Measurements from ENCODE around the gene GPR61.

GPR61 gene, protein sequence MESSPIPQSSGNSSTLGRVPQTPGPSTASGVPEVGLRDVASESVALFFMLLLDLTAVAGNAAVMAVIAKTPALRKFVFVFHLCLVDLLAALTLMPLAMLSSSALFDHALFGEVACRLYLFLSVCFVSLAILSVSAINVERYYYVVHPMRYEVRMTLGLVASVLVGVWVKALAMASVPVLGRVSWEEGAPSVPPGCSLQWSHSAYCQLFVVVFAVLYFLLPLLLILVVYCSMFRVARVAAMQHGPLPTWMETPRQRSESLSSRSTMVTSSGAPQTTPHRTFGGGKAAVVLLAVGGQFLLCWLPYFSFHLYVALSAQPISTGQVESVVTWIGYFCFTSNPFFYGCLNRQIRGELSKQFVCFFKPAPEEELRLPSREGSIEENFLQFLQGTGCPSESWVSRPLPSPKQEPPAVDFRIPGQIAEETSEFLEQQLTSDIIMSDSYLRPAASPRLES

DNA sequence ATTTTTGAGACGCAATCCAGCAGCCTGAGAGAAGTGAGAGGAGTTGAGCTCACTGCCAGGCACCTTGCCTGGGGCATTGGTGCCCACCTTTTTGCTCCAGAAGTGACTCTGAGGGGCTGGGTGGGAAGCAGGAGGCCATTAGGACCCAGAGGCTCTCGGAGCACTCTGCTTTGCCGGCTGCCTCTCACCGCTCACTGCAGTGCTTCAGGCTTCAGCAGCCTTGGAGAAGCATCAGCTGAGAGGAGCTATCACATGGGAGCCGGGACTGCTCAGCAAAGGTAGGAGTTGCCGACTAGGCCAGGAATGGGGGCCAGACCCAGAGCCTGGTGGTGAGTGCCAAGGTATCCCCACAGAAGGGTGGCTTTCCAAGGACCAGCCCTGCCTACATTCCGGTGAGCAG is at the start of gene GPR61:
Gene GPR61, plus strand, starts transcription at position 197 of the 400 bp plus-strand sequence. CDS start 3,151 bp downstream, outside the sequence.
- no peak for DNase-seq

DNA sequence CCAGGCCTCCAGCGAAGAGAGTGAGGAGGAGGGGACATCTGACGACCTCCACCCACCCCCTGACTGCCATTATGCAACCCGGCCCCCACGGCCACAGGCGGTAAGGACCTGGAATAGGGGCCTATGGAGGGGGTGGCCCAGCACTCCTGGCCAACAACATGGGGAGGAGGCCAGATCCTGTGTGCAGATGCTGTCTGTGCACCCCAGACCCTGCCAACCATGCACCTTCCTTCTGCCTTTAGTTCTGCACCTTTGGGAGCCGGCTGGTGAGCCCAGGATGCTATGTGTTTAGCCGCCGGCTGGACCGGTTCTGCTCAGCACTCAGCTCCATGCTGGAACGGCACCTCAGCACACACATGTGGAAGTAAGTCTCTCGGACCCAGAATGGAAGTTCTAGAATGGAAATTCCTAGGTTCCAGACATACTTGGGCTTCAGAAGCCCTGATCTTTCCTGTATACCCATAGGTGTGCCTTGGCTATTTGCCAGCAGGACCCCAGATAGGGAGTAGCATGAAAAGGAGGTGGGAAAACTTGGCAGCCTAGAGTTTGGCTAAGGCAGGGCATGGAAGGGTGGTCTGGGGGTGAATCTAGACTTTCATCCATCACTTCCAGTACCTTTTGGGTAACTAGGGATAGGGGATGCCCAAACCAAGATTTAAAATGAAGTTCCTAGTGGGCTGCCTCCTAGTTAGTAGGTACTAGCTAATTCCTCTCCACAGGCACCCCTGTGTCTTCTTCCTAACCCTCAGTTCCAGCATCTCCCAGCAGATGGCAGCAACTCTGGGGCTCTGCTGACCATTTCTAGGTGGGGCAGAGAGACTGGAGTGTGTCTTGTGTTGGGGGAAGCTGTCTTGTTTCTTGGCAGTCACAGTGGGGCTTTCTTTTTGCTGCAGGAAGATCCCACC is 49.4 kb upstream of the GPR61 start:
- DNase-seq = peak in 1 of 2 experiments; percentile 27

DNA sequence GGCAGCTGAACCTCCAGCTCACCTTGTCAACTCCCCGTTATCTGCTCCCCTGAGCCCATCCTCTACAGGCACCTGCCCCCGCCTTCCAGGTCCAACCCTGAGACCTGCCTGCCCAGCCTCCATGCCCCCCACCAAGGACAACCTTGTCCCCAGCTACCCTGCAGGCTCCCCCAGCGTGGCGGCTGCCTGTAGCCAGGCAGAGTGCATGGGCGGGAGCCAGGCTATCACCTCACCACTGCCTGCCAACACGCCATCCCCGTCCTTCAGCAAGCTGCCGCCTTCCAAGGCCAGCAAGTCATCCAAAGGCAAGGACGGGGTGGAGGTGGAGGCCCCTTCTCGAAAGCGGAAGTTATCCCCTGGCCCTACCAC is 48.8 kb upstream of the GPR61 start:
- no peak for DNase-seq

DNA sequence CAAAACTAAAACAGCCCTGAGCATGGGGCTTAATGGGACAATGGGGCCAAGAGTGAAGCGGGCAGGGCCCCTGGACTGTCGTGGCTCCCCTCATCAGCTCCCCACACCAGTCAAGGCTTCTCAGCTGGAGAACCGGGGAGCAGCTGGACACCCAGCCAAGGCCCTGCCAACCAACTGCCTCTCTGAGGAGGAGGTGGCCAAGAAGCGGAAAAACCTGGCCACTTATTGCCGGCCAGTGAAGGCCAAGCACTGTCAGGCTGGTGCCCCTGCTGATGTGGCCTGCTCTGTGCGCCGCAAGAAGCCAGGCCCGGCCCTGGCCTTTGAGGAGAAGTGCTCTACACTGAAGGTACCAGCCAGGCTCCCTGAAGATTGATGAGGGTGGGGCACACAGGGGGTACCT is 48.3 kb upstream of the GPR61 start:
- no peak for DNase-seq

DNA sequence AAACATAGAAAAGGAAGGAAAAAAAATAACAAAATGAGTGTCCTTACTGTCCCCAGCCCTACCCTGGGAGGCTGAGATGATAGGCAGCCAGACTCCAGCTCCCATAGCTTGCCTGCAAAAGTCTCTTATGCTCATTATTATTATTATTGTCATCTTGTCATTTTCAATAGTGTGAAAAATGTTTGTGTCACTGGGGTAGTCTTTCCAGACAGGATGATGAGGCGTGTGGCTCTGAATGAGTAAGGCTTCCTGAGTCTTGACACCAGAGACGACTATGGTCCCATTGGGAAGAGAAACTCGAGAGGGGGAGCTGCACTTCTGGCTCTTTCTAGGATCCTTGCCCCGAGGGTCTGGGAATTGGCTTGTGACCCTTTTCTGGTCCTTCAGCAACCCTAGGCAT is 46.9 kb upstream of the GPR61 start:
- DNase-seq = no peak

DNA sequence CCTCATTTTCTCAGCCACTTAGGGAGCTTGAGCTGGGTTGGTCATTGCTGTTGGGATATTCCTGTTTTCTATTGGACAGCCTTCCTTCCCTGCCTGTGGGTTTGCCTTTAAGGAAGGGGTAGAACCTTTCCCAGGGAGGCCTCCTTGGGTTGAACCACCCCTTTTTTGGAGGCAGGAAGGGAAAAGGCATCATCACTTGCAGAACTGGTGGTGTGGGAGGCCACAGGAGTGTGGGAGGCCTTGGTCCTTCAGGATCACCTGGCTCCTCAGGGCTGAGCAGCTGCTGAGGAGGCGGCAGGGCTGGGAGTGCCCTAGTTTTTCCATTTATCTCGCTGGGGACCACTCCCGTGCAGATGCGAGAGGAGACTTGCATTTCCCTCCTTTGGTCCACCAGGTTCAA is 46.4 kb upstream of the GPR61 start:
- DNase-seq = no peak

DNA sequence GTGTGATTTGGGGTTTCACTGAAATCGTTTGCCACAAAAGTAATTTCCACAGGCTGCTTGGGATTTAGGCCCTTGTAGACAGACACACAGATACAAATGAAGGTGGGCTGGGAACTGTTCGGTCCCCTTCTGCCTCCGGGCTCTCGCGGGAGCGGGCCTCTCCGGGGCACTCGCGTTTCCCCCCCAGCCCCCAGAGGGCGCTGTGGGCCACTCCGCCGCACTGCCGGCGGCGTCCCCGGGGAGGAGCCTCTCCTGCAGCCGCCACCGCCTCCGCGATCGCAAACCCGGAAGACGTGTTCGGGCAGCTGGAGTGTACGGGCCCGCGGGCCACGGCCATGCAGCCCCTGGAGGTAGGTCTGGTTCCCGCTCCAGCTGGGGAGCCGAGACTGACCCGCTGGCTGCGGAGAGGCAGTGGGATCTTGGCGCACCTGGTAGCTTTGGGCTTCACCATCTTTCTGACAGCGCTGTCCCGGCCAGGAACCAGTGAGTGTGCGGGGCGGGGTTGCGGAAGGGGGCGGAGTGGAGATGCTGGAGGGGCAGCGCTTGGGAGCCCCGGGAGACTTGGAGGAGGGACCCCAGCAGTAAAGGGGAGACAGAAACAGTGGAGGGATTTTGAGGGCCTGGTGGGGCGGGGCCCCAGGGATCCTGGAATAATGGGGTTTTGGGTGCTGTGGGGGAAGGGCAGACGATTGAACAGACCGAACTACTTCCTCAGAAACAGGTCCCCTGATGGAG is 45.7 kb upstream of the GPR61 start, which contains the start of gene CYB561D1:
Gene CYB561D1, plus strand, starts transcription at position 290 of the 735 bp plus-strand sequence. Its CDS starts 46 bp downstream, at position 336.
- peak; percentile 79 to 89 for DNase-seq

DNA sequence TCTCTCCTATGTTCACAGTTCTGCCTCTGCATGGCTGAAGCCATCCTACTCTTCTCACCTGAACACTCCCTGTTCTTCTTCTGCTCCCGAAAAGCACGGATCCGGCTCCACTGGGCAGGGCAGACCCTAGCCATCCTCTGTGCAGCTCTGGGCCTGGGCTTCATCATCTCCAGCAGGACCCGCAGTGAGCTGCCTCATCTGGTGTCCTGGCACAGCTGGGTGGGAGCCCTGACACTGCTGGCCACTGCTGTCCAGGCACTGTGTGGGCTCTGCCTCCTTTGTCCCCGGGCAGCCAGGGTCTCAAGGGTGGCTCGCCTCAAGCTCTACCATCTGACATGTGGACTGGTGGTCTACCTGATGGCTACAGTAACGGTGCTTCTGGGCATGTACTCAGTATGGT is 43.9 kb upstream of the GPR61 start:
- no peak for DNase-seq

DNA sequence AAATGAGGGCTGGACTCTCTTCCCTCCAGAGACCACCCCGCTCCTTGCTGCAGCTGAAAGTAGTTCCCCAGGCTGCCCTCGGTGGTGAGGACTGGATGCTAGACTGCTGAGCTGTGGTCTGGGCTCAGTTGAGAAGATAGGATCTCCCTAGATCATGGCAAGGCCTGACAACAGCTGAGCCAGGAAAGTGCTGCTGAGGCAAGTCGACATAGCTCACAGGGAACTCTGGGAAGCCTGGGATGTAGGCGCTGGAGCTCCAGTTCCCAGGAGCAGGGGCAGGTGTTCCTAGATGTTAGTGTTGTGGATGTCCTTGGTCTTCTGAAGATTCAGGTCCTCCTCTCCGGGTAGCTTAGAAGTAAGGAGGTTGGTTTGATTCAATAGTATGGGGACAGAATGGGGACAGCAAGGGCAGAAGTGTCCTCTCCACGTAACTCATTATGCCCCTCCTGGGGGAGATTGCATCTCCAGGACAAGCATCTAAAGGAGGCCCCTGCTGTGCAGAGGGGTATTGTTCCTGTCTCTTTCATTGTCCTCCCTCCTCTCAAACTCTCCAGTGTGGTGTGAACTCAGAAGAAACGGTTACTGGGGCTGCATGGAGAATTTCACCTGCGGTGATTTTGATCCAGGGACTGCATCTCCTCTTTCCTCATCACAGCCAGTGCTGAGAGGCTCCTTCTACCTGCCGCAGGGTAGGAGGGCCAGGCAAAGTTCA is 42.1 kb upstream of the GPR61 start:
- DNase-seq = no peak

DNA sequence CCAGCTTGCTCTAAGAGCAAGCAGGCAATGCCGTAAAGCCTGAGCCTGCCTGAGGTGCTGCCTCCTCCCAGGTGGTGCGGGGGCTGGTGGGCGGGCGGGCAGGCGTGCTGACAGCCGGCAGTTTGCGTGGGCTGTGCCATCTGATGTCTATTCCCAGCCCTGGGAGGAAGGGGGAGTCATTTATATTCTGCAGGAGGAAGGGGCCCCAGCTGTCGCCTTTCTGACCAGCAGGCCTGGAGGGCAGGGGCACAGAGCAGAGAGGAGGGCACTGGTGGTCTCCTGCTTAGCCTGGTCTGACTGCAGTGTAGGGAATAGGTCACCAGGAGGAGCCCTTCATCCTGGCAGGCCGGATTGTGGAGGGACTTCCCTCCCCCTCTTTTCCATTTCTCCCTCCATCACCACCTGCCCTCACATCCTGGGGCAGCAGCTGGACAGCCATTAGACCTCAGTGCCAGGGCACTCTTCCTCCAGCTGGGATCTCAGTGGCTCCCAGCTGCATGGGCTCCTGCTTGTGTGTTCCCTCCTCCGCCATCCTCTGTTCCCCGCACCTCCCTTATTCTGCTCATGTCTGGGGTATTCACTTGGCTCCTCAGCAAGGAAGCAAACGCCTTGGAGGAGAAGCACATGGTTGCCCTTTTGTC is 41.4 kb upstream of the GPR61 start:
- no peak for DNase-seq

DNA sequence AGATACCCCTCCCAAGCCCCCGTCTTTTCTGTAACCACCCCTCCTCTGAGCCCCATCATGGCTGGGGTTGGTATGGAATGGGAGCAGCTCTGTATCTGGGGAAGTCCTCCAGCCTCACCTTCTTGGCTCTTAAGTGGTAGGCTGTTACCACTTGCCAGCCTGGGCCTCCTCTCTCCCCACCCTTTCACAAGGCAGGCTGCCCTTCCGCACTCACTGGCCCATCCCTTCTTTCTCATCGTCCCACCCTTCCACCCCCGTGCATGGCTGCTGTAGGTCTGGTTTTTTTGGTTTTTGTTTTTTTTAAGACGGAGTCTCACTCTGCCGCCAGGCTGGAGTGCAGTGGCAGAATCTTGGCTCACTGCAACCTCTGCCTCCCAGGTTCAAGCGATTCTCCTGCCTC is 40.6 kb upstream of the GPR61 start:
- no peak for DNase-seq

DNA sequence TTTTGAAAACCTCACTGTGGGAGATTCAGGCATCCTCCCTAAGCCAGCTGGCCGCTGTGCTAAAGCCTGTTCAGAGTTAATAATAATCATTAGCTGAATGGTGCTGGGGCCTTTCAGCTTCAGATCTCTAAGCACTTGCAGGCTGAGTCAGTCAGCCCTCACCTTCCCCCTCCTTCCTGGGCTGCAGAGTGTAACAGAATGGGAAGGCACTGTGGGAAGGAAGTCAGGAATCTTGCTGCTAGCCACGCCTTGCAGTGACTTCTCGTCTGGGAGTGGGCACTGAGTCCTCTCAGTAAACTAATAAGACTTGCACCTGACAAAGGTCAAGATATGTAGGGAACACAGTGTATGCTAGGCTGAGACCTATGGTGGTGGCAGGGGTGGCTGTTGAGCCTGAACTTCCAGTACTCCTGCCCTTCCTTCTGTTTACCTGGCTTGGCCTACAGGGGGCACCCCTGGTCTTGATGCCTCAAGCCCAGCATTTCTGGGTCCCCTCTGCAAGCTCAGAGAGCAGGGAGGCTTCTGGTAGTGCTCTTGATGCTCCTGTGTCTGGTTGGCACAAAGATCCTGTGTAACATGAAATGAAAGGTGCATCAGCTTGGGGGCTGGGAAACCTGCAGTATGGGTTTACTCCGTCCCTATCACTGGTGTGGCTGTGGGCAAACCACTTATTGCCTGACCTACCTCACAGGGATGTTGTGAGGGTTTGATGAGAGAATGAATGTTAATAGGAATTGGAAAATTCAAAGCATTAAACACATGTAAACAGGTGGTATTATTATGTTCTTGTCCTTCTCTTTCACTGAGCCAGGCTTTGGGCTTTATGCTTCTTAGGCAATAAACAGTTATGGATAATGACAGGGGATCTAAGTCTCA is 39.8 kb upstream of the GPR61 start:
- no peak for DNase-seq

DNA sequence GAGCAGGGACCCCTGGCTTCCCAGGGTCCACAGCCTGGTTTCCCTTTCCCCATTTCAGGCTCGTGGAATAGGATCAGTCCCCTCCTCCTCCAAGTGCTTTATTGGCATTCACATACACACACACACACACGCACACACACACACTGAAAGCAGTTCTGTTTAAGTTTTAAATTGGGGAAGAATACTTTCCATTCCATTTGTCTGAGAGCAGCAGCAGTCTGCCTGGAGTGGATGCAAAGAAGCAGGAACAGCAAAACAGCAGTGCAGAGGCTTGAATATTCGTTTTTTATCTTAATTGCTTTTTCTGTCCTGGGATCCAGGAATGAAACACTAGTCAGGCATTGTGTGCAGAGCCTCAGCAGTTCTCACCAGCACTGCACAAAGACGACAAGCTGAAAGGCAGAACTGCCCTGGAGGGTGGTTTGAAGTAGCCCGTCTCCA is 38.7 kb upstream of the GPR61 start:
- no peak for DNase-seq

DNA sequence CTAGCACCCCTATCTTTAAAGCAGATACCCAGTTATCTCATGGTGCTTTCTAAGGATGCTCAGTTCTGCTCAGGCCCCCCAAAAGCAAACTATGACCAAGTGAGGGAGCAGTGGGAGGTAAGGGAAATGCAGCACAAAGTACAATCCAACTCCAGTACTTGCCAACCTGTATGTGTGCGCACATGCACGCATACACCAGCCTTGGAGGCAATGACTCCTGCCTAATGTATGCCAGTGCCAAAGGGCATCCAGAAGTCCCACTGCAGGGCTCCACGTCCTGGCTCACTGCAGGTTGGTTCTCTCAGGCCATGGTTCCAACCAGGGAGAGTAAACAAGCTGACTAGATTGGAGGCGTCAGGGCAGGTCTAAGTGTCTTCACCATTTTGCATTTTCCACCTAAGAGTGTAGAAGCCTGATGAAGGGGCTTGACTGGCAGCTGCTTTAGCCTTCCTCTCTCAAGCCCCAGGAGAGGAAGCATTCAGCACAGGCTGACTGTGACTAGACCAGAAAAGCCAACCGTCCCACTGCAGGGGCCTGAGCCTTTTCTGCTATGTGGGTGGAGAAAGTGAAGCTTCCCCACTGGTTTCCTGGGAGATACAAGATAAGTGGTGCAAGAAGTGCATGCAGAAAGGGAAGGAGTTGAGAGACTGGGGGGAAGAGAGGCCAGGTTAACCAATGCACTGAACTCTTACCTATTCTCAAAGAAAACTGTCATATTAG is 37.9 kb upstream of the GPR61 start:
- DNase-seq = no peak

DNA sequence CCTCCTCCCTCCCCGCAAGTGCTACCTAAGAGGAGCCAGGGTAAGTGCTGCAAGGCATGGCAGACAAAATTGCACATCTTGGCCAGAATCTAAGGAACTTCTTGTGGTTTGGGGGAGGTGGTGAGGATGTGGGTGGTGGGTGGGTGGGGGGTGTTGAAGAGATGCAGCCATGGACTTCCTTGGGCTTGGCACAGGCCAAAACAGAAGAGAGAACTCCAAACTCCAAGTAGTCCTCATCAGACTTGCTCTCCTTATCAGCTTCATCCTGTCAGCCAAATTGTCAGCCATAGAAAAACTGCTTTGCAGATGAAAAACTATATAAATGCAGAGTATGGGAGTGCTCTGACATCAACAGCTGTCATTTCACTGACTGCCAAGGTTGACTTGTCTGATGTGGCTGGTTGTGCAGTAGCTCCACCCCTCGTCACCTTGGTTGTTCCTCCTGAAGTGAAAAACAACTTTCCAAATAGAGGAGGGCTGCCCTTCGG is 37.3 kb upstream of the GPR61 start:
- DNase-seq = no peak

DNA sequence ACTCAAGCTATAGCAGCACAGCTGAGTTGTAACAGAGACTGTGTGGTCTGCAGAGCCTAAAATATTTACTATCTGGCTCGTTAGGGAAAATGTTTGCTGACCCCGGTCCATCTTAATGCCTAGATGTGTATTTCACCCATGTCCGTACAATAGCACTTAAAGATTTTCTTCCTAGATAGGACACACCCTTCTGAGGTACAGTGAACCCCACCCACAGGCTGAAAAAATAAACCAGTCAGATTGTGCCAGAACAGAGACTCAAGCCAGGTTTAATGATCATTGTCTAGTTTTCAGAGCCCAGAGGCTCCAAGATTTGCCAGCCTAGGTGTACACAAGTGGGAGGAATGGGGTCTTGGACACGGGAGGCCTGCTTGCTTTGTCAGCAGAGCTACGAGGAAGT is 35.7 kb upstream of the GPR61 start:
- no peak for DNase-seq

DNA sequence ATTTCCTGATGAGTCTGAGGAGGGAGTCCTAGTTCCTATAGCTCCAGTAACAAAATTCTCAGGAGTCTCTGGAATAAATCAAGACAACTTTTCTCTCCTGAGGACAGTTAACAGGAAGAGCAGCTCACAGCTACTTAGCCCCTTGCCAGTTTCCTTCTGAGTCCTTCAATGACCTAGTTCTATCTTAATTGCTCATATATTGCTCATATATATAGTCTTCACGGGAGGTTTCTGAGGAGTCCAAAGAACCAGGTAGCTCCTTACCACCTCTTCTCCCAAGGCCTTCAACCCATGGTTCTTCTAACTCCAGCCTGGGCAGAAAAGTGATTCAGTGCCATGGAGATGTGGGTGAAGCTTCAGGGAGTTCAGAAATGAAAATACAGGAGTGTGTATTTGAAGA is 34.7 kb upstream of the GPR61 start:
- no peak for DNase-seq

DNA sequence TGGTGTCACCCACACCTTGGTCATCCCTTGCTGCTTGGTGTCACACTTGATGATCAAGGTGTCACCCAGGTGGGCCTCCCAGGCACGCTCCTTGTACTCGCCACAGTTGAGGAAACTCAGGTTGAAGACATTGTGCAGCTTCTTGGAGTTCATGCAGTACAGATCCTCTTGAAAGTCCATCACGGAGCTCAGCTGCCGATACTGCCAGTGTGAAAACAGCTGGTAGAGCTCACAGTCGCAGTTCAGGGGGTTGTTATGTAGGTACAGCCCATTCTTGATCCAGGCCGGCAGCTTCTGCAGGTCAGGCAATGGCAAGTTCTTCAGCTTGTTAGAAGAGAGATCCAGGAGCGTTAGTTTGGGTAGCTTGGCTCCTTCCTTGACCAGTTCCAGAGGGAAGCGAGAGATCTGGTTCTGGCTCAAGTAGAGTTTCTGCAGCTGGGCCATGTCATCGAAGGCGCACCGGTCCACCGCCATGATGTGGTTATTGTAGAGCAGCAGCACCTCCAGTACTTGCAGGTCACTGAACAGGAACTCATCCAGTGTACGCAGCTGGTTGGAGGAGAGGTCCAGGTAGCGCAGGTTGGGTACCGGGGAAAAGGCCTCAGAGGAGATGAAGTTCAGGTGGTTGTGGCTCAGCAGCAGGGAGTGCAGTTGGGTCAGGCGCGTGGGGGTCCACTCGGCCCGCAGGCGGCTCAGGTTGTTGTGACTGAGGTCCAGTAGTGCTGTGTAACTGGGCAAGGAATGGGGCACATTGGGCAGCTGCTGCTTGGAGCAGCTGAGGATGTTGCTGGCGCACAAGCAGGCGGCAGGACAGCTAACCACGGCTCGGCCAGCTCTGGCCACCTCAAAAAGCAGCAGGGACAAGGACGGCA is 31.4 kb upstream of the GPR61 start:
- DNase-seq = no peak

DNA sequence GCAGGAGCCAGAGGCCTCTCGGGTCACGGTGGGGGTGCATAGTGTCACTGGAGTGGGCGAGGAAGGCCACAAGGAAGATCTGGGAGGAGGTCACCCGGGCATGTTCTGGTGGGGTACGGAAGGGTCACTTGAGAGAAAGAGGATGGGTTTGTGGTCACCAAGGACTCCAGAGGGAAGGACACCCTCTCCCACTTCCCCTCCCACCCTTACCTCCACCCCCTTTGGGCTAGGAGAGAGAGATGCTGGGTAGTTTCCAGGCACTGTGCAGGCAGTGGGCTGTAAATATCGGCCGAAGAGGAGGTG is 30.8 kb upstream of the GPR61 start:
- DNase-seq = no peak

Measured in NCI-H1930 (cell line).